Measurements from ENCODE around the gene PZP. TPM values are rescaled to one million over a fixed set of nuclear protein-coding genes. Genes with fewer than 3 reads are reported as not detected.

Gene PZP
- total and polyA plus RNA-seq, 2 of the 8 experiments (the other 6 are each of a cell fraction or from before 2014, with no cell fraction given), result 0.08 TPM; not detected in 1

DNA sequence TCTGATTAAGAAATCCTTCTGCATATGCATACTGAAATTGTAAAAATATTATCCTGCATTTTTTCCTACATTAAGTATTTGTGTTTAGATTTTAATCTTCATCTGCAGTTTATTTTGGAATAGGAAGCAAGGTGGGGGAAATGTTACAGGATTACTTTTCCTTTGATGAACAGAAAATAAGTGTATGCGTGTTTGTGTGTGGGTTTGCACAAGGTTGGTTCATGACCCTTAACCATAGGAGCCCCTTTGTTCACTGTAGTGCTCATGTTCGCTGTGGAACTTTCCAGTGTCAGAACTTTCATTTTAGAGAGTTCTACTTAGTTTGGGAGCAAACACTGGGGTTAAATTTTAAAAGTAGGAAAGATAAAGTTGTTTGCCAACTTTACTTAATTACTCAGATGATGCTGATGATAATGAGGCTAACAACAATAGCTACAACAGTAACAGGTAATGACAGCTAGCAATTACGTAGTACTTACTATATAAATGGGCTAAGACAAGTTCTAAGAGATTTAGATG, 86.0 kb downstream of the PZP start:
- H3K4me1 ChIP-seq (replicated peaks in 1 of 4; ENCODE audit: control insufficient read depth in 3 of 4, insufficient read depth in 4 of 4, low read length in 3 of 4), result no peaks in the 10 kb centered on the region
- CTCF ChIA-PET (ENCODE audit: partially characterized antibody), result no interaction called here

More for the DNA sequence above, 86.0 kb downstream of the PZP start:
- Histone ChIP-seq H3K23me2 (ENCODE audit: low read depth, low read length) (no peaks in the 10 kb centered on the region; the same call in 1 of the 2 replicates), H3K56ac (replicated peaks; ENCODE audit: insufficient read length, low read depth, low read length) (no peak overlapping the region), H3K27ac (ENCODE audit: low read depth, low read length) (no peak overlapping the region), H2BK120ac (replicated peaks; ENCODE audit: low read depth, low read length) (no peak overlapping the region), H3K4me3 (ENCODE audit: extremely low read depth in 1 of 4, insufficient read depth in 2 of 4, low read depth in 3 of 4, low read length in 4 of 4) (no peak overlapping the region), H3K9me3 (ENCODE audit: insufficient read depth in 2 of 2, low read depth in 1 of 2, low read length in 1 of 2) (peaks cover 0 to 4% of the 10 kb centered on the region in 2 experiments; a peak in 1 of 4 replicates), H4K5ac (ENCODE audit: insufficient read length, low read depth, low read length) (no peak overlapping the region), H2BK20ac (ENCODE audit: low read length) (no peak overlapping the region), H4K20me1 (replicated peaks in 1 of 2; ENCODE audit: control insufficient read depth in 1 of 2, insufficient read depth in 2 of 2, low read length in 2 of 2) (no peaks in the 10 kb centered on the region), H4K91ac (replicated peaks; ENCODE audit: insufficient read length, low read length) (no peak overlapping the region), H3K9ac (replicated peaks in 1 of 4; ENCODE audit: extremely low read depth in 1 of 4, low read depth in 3 of 4, low read length in 3 of 4) (no peak overlapping the region), H3K36me3 (ENCODE audit: control insufficient read depth in 2 of 4, insufficient read depth in 4 of 4, low read length in 3 of 4) (no peaks in the 10 kb centered on the region), H4K8ac (ENCODE audit: extremely low read depth, insufficient read depth, low read length) (no peak overlapping the region), H2BK5ac (ENCODE audit: low read depth, low read length) (no peak overlapping the region), H3K4ac (replicated peaks; ENCODE audit: insufficient read length, low read depth, low read length) (no peak overlapping the region), H2BK12ac (ENCODE audit: low read depth, low read length) (no peak overlapping the region), H2AFZ (ENCODE audit: low read length) (no peak overlapping the region), H2AK5ac (ENCODE audit: low read depth, low read length) (no peak overlapping the region), H3K27me3 (replicated peaks in 1 of 4; ENCODE audit: control insufficient read depth in 3 of 4, extremely low read depth in 1 of 4, insufficient read depth in 3 of 4, low read length in 3 of 4) (no peaks in the 10 kb centered on the region), H3K14ac (ENCODE audit: insufficient read length) (no peak overlapping the region), H3K23ac (ENCODE audit: insufficient read length) (no peak overlapping the region), H3K4me2 (ENCODE audit: insufficient read depth in 1 of 2, low read depth in 2 of 2, low read length in 2 of 2) (no peak overlapping the region), H2BK15ac (ENCODE audit: low read length) (no peak overlapping the region), H3K18ac (ENCODE audit: extremely low read depth, low read length) (no peak overlapping the region), H3K79me1 (ENCODE audit: low read depth, low read length) (no peaks in the 10 kb centered on the region), H3K79me2 (ENCODE audit: control insufficient read depth in 1 of 2, insufficient read depth in 2 of 2, low read length in 2 of 2) (no peaks in the 10 kb centered on the region)
- WGBS, 2 experiments (ENCODE audit: extremely low coverage in 1 of 2, insufficient coverage in 1 of 2, insufficient read length in 1 of 2, insufficient replicate concordance in 2 of 2, low coverage in 1 of 2, low lambda C conversion rate in 2 of 2, missing lambda C conversion rate in 1 of 2), result 92% methylated on average over 3 of the region's 3 CpGs; no CpG with 5 or more reads in 1 of the 2 experiments
- no peak for DNase-seq (ENCODE audit: low read depth in 1 of 2, low spot score in 2 of 2)
- FAIRE-seq, result no peak
- POLR2A ChIA-PET (ENCODE audit: partially characterized antibody), result no interaction called here
- TF ChIP-seq TBP (IDR thresholded peaks at IDR 0.05; ENCODE audit: low read depth, low read length) (no peak), KDM5A (IDR thresholded peaks at IDR 0.05; ENCODE audit: low read length) (no peak), EP300 (IDR thresholded peaks at IDR 0.05; ENCODE audit: borderline replicate concordance in 1 of 2, low read depth in 2 of 2, low read length in 2 of 2) (no peak)
